C4-2B (cell line): ENCODE results near the gene STX18.

Experiments
- ZFX ChIP-seq: fragments of 450-650 bp; IDR thresholded peaks from 2 replicates; pipeline ENCODE4 v1.6.1; 2017
- TF ChIP-seq, protein P1 (sequence below): fragments of 450-650 bp; conservative IDR thresholded peaks from 2 replicates; pipeline ENCODE4 v1.5.1; 2017; ENCODE audit warnings: mild to moderate bottlenecking

DNA sequence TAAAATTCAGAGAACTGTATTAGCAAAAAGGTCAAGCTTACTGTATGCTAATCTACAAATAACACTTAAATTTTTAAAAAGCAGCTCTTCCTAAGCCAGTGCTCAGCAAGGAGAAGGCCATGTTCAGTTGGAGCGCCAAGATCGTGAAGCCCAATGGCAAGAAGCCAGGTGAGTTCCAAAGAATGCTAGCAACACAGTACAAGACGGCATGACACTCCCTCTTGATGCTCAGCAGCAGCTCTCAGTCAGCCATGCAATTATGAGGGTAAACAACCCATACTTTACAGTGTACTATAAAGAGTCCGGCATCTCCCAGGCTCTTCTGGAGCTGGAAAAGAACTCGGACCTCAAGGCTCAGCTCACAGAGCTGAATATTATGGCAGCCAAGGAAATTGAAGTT, 34.9 kb downstream of the STX18 start:
- TF ChIP-seq, protein P1, sequence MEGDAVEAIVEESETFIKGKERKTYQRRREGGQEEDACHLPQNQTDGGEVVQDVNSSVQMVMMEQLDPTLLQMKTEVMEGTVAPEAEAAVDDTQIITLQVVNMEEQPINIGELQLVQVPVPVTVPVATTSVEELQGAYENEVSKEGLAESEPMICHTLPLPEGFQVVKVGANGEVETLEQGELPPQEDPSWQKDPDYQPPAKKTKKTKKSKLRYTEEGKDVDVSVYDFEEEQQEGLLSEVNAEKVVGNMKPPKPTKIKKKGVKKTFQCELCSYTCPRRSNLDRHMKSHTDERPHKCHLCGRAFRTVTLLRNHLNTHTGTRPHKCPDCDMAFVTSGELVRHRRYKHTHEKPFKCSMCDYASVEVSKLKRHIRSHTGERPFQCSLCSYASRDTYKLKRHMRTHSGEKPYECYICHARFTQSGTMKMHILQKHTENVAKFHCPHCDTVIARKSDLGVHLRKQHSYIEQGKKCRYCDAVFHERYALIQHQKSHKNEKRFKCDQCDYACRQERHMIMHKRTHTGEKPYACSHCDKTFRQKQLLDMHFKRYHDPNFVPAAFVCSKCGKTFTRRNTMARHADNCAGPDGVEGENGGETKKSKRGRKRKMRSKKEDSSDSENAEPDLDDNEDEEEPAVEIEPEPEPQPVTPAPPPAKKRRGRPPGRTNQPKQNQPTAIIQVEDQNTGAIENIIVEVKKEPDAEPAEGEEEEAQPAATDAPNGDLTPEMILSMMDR = no peak
- TF ChIP-seq ZFX = no peak
